NCI-H345 treated with DMSO at 0.1 percent for 48 hours (cell line): ENCODE results near the gene CNN2.
A peak's percentile ranks its signal among the peaks of the same experiment; 100 is the strongest.

Source experiments
- DNase-seq: peaks from one replicate; lab custom pipeline; 2025; ENCODE audit not compliant: unreplicated experiment; lab: John Stamatoyannopoulos, UW

CNN2 gene

DNA sequence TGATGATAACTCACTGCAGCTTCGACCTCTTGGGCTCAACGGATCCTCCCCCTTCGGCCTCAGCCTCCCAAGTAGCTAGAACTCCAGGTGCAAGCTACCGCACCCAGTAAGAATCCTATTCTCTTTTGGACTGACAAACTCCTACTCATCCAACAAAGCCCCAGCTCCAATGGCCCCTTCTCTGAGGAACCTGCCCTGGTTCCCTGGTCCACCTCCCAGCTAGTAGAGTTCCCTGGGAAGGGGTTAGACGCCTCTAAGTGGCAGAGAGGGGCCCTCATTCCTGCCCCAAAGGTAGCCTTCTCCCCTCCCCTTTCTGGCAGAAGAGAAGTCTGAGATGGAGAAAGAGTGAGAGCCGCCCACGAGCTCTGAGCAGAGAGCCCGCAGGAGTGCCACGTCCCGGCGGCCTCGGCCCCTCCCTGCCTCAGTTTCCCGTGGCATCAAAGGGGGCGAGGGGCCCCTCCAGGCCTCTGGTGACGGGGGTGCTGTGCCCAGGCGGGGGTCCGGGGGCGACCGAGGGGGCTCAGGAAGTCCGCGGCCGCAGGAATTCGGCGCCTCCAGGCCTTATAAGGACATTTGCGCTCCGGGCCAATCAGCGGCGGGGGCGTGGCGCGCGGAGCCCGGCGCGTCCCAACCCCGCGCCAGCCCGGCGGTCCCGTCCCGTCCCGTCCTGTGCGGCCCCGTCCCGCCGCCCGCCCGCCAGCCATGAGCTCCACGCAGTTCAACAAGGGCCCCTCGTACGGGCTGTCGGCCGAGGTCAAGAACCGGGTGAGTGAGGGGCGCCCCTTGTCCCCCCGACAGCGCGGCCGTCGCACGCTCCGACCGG is at the start of gene CNN2:
TSS of gene CNN2 (plus strand) at position 649 of the 823 bp plus-strand sequence. CDS start at position 703, 54 bp downstream.
- no peak for DNase-seq

DNA sequence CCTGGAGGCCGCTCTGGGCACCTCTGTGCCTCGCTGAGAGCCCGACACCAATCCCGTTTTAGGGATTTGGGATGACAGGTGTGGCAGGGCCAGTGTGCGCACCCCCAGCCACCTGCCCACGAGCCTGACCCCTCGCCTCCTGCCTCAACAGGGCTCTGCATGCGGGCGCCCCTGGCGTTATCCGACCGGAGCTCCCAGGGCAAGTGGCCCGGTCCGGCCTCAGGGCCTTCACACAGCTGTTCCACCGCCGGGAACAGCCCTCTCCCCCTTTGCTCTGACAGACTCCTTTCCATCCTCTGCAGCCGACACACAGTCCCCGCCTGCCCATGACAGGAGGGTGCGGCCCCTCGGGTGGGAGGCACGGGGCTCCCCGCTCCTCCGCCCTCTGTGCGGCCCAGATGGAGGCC is 49.3 kb upstream of the CNN2 start:
- no peak for DNase-seq

DNA sequence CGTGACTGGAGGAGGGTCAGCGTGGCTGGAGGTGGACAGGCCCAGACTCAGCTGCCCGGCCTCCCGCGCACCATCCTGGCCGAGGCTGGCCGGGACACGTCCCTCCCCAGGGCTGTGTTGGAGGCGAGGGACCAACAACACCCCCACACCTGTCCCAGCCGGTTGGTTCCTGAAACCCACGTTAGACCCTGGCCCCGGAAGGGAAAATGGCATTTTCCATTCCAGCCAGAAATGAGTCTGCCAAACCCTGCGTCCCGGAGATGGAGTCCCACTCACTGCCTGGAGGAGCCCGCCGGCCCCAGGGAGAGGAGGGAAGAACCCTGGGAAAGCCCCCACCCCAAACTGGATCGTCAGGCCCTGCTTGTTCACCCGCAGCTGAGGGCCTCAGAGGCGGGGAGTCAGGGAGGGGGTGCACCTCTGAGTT is 47.1 kb upstream of the CNN2 start:
- no peak for DNase-seq

- DNase-seq: no peak
These were observed 46.0 kb upstream of the CNN2 start for GRCh38 chr19:980133-980998.

DNA sequence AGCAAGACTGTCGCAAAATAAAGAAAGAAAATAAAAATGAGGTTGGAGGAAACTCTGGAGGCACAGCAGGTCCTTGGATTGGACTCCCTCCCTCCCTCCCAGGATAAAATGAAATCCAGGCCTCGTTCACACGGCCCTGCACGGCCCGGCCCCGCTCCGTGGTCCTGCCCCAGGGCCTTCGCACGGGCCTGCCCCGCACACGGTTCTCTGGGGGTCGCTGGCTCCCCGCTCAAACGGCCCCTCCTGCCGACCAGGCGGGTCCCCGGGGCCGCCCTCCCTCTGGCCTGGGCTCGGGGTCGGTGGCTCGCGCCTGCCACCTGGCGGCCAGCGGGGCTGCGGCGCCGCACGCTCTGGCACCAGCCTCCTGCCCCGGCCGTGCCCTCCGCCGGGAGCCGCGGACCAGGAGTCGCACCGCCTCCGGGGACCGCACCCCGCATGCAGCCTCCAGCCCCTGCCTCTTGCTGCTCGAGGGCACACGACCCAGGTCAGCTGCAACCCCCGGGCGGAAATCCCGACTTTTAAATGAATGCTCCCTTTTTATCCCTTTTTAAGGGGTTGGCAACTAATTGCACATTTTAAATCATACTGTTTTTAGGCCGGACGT is 43.7 kb upstream of the CNN2 start:
- no peak for DNase-seq

- peak; percentile 84 for DNase-seq
These were observed 42.0 kb upstream of the CNN2 start, which contains the start of gene WDR18 for GRCh38 chr19:984165-984967. WDR18 (plus strand) TSS chr19:984345; CDS start chr19:984354, 9 bp downstream.

DNA sequence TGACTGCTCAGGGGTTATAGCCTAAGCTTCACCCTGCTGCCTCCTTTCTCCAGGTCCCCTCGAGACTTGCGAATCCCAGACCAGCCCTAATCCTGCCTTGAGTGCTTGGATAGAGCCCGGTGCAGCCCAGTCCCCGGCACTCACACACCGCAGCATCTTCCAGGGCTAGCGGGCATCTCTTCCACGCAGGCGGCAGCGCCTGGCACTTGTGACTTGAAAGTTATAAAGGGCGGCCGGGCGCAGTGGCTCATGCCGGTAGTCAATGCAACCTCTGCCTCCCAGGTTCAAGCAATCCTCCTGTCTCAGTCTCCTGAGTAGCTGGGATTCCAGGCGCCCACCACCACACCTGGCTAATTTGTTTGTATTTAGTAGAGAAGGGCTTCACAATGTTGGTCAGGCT is 40.3 kb upstream of the CNN2 start:
- DNase-seq: no peak

DNA sequence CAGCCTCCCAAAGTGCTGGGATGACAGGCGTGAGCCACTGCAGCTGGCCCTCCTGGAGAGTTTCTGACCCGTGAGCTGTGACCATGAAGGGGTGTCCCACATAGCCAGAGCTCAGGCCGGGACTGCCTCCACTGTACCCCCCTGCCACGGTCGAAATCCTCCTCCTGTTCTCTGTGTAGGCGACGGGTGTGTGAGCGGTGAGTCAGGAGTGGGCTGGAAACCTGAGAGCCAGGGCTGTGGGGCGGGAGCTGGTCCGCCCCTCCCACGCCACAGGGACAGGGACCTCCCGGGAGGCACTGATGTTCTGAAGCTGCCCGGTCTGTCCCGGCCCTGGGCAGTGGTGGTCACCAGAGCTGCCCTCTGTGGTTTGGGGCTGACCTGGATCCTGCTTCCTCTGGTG is 38.3 kb upstream of the CNN2 start:
- no peak for DNase-seq

DNA sequence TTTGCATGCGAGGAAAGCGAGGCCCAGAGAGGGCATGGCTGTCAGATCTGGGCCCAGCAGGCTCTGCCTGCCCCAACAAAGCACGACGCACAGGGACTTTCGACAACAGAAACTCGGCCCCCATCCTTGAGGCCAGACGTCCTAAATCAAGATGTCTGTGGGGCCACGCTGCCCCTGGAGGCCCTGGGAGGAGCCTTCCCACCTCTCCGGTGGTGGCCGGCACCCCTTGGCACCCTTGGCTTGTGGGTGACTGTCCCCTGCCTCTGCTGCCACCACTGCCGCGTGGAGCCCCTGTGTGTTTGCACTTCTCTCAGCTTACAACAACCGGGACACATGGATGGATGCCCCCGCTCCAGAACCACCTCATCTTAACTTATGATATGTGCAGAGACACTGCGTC is 37.9 kb upstream of the CNN2 start:
- DNase-seq: no peak

- DNase-seq: no peak
These were observed 36.9 kb upstream of the CNN2 start for GRCh38 chr19:989381-990081.

DNA sequence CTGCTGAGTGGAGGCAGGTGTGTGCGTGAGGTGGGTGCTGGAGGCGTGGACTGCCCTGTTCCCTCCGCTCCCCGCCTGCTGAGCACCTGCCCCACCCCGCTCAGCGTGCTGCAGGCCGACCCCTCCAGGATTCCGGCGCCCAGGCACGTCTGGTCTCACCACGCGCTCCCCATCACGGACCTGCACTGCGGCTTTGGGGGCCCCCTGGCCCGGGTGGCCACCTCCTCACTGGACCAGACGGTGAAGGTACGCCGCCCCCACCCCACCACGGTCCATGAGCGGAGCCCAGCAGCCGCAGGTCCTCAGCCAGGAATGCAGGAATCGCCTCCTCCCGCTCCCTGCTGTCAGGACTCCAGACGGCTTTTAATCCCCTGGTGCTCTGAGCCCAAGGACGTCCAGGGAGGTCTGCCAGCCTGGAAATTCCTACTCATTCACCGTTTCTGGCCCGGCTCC is 36.3 kb upstream of the CNN2 start:
- DNase-seq: no peak

DNA sequence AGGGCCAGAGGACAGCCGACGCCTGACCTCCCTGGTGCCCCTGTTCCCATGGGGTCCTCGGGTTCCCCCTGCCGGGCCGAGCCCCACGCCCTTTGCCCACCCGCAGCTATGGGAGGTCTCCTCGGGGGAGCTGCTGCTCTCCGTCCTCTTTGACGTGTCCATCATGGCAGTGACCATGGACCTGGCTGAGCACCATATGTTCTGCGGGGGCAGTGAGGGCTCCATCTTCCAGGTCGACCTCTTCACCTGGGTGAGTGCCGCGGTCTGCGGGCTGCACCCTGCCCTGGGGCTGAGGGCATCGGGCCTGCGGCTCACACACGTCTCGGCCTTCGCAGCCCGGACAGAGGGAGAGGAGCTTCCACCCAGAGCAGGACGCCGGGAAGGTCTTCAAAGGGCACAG is 35.7 kb upstream of the CNN2 start:
- DNase-seq: no peak

DNA sequence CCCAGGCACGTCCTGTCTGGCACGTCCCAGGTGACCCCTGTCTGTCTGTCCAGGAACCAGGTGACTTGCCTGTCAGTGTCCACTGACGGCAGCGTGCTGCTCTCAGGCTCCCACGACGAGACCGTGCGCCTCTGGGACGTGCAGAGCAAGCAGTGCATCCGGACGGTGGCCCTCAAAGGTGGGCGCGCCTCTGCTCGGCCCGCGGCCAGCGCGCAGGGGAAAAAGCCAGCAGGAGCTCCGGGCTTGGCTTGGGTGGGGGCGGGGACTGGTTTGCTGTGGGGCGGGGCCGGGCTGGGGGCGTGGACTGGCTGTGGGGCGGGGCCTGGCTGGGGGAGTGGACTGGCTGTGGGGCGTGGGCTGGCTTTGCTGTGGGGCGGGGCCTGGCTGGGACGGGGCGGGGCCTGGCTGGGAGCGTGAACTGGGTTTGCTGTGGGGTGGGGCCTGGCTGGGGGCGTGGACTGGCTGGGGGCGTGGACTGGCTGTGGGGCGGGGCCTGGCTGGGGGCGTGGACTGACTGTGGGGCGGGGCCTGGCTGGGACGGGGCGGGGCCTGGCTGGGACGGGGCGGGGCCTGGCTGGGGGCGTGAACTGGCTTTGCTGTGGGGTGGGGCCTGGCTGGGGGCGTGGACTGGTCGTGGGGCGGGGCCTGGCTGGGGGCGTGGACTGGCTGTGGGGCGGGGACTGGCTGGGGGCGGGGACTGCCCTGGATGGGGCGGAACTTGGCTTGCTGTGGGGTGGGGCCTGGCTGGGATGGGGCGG is 35.1 kb upstream of the CNN2 start:
- no peak for DNase-seq

- DNase-seq: no peak
These were observed 34.3 kb upstream of the CNN2 start for GRCh38 chr19:991932-992669.

GRCh38 chr19:992670-993055 is 33.7 kb upstream of the CNN2 start:
- no peak for DNase-seq

- DNase-seq: no peak
These were observed 33.0 kb upstream of the CNN2 start for GRCh38 chr19:993361-993830.

DNA sequence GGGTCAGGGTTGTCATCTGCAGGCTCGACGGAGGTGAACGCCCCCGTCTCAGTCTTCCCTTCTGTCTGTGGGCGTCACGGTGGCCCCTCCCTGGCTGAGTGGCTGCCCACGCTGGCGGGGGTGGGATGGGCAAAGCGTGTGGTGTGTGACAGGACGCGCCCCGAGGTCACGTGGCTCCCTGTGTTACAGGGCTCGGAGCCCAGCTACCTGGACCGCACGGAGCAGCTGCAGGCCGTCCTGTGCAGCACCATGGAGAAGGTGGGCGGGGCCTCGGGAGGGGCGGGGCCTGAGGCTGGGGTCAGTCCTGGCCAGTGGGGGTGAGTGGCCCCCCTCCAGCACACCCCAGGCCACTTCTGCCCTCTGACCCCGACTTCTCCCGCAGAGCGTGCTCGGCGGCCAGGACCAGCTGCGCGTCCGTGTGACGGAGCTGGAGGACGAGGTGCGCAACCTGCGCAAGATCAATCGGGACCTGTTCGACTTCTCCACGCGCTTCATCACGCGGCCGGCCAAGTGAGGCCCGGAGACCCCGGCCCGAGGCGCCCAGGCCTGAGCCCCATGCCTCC is 32.5 kb upstream of the CNN2 start:
- no peak for DNase-seq

GRCh38 chr19:994516-994915 is 31.9 kb upstream of the CNN2 start:
- DNase-seq: no peak
